GM10266 (cell line): Measurements from ENCODE around the gene PAPOLA.

ENCODE experiments used
- DNase-seq: peaks from one replicate; pipeline ENCODE4 v3.0.0; 2012; ENCODE audit errors: extremely low spot score
- TF ChIP-seq, protein P1 (sequence below): IDR thresholded peaks from 2 replicates; pipeline ENCODE4 v1.5.1; 2012; ENCODE audit warnings: mild to moderate bottlenecking, low read depth; ENCODE audit not compliant: control insufficient read depth, insufficient read depth; ENCODE audit errors: missing control alignments

The PAPOLA gene

DNA sequence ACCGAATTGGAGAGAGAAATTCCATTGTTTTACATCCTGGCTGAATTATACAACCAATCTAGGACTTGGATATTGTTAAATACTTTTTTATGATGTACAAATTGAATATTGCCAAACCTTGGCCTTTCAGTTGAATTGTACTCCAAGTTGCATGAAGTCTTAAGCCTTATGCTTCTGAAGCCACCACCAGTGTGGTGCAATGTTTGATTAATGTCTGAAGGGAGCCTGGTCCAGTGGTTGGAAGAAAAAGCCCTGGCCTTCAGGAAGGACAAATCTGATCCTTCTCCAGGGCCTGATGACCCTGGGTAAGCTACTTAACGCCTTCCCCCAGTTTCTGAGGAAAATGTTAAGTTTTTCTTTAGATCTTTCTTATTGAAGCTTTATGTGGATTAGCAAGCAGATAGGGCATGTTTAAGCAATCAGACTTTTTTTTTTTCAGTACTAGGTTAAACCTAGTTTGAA, 72.0 kb downstream of the PAPOLA start:
- TF ChIP-seq, protein P1, sequence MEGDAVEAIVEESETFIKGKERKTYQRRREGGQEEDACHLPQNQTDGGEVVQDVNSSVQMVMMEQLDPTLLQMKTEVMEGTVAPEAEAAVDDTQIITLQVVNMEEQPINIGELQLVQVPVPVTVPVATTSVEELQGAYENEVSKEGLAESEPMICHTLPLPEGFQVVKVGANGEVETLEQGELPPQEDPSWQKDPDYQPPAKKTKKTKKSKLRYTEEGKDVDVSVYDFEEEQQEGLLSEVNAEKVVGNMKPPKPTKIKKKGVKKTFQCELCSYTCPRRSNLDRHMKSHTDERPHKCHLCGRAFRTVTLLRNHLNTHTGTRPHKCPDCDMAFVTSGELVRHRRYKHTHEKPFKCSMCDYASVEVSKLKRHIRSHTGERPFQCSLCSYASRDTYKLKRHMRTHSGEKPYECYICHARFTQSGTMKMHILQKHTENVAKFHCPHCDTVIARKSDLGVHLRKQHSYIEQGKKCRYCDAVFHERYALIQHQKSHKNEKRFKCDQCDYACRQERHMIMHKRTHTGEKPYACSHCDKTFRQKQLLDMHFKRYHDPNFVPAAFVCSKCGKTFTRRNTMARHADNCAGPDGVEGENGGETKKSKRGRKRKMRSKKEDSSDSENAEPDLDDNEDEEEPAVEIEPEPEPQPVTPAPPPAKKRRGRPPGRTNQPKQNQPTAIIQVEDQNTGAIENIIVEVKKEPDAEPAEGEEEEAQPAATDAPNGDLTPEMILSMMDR, result no peak

DNA sequence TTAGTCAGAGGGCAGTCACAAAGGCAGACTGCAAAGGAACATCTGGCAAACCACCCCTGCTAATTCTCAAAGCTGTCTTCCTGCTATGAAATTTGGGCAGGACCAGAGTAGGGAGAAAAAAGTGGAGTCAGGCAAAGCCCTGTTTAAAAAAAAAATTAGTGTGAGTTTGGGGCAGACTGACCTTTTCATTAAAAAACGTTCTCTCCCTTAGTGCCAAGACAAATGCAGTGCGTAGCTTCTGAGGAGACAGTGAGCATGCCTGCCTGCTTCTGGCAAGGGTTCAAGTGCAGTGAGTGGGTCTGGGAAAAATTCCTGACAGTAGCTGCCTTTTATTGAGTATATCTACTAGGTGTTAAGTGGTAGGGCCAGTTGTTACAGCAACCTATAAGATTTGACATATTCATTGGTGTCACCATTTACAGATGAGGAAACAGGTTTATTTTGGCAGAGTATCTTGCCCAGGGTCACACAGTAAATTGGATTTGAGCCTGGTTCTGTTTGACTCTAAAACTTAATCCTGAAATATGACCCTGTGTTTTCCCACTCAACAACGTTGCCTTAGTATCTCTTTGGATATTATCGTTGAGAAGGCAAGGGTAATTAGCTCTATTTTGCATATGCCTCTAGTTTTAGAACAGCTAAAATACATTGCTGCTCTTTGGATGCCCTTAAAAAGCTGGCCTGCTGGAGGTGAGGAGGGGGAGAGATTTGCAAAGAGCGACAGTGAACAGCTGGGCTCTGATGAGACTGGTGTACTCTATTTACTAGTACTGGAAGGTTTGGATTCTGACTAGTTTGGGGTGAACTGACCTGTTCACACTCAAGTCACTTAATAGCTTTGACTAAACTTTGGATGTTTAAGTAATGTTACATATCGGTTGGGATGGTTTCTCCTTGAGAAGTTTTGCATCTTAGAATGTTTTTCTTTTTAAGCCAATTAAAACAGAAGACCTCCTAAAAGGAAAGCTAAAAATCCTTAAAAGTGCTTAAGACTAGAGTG, 72.8 kb downstream of the PAPOLA start:
- no peak for DNase-seq
- TF ChIP-seq, protein P1, result no peak

More for the DNA sequence above, 72.0 kb downstream of the PAPOLA start:
- no peak for DNase-seq

- no peak for DNase-seq
- TF ChIP-seq, protein P1, result no peak
Measured at GRCh38 chr14:96576359-96576758, 74.2 kb downstream of the PAPOLA start.

DNA sequence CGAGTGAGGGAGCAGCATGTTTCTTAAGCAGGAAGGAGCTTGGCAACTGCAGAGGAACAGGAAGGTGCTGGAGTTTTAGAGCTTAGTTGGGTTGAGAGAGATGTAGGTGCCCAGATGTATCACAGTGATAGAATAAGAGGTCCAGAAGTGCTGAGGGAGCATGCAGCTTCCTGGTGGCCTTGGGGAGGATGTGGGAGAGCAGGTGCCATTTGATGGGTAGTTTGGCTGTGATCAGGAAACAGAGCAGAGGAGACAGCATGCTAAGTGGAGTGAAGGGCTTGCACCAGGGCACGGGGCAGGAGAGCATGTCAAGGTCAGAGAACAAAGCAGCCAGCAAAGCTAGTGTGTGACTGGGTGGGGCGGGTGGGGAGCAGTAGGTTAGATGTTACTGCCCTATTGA, 74.8 kb downstream of the PAPOLA start:
- TF ChIP-seq, protein P1, result no peak
- DNase-seq, result no peak

- no peak for DNase-seq
- TF ChIP-seq, protein P1, result no peak
Measured at GRCh38 chr14:96578619-96579018, 76.4 kb downstream of the PAPOLA start.

- DNase-seq, result no peak
- TF ChIP-seq, protein P1, result no peak
Measured at GRCh38 chr14:96579358-96579757, 77.2 kb downstream of the PAPOLA start.

- DNase-seq, result no peak
- TF ChIP-seq, protein P1, result no peak
Measured at GRCh38 chr14:96579855-96580254, 77.7 kb downstream of the PAPOLA start.
